HUES48 (cell line): Measurements from ENCODE around the gene FAM241A.
"Not testable (repeated sequence)": the region's sequence is repeated elsewhere in the genome, so short reads cannot be mapped to it uniquely, and the experiment has no call there.

Source experiments
- H3K27ac ChIP-seq: one replicate; pipeline ENCODE4 v1.7.0; 2013; ENCODE audit warnings: low read depth, low read length, inconsistent platforms
- H3K27me3 ChIP-seq: 2 replicates; pipeline ENCODE4 v1.6.1; 2013; ENCODE audit warnings: mild to moderate bottlenecking, low read length; ENCODE audit not compliant: control insufficient read depth, insufficient read depth
- H3K36me3 ChIP-seq: 2 replicates; pipeline ENCODE4 v1.6.1; 2013; ENCODE audit warnings: low read length; ENCODE audit not compliant: control insufficient read depth, insufficient read depth
- H3K4me1 ChIP-seq: 2 replicates; pipeline ENCODE4 v1.6.1; 2013; ENCODE audit warnings: mild to moderate bottlenecking, low read length; ENCODE audit not compliant: control insufficient read depth, insufficient read depth
- H3K4me3 ChIP-seq: 2 replicates; pipeline ENCODE4 v1.5.1; 2013; ENCODE audit warnings: mild to moderate bottlenecking, low read depth, low read length
- H3K9ac ChIP-seq: 2 replicates; pipeline ENCODE4 v1.6.1; 2013; ENCODE audit warnings: mild to moderate bottlenecking, low read depth, low read length, moderate library complexity
- H3K9me3 ChIP-seq: 2 replicates; pipeline ENCODE4 v1.6.1; 2013; ENCODE audit warnings: low read length; ENCODE audit not compliant: control insufficient read depth, insufficient read depth

Gene FAM241A

DNA sequence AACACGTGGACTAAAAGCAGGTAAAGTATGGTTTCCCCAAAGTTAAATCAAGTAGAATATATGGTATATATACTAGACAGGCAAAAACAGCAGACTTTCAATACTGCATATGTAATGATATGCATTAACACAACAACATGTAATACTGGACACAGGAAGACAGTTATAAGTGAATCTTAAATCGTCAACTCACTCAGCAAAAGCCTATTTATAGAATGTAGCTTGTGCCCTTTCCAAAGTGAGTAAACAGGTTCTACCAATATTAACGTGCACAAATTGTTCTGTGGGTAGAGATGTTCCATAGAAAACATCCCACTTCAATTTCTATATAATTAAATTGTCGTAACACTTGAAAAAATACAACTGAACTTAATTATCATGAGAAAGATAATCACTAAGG, 30.6 kb downstream of the FAM241A start:
- Histone ChIP-seq H3K4me1 (no peaks in the 10 kb centered on the region), H3K9ac (no peak overlapping the region), H3K9me3 (no peaks in the 10 kb centered on the region), H3K36me3 (no peaks in the 10 kb centered on the region), H3K27ac (no peak overlapping the region), H3K27me3 (no peaks in the 10 kb centered on the region), H3K4me3 (no peak overlapping the region)

DNA sequence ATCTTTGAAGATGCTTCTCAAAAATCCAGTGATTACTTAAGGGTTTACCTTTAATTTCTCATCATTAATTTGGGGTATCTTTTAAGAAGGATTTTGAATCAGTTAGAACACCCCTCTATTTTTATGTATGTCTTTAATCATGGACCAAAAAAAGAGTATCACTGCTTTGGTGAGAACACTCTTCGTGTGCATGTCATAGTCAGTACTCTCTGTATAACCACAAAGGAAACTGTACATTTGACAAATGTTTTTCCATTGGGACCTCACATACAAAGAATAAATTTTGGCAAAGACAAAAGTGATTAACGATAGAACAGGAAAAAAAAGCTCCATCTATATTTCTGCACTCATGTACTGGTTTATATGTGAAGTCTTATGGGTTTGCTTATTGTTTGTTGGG, 31.3 kb downstream of the FAM241A start:
- H3K27me3 ChIP-seq, result no peaks in the 10 kb centered on the region
- H3K9me3 ChIP-seq, result no peaks in the 10 kb centered on the region
- H3K4me1 ChIP-seq, result no peaks in the 10 kb centered on the region
- no peak overlapping the region for H3K27ac ChIP-seq
- H3K36me3 ChIP-seq, result no peaks in the 10 kb centered on the region
- H3K9ac ChIP-seq, result no peak overlapping the region
- H3K4me3 ChIP-seq, result no peak overlapping the region

DNA sequence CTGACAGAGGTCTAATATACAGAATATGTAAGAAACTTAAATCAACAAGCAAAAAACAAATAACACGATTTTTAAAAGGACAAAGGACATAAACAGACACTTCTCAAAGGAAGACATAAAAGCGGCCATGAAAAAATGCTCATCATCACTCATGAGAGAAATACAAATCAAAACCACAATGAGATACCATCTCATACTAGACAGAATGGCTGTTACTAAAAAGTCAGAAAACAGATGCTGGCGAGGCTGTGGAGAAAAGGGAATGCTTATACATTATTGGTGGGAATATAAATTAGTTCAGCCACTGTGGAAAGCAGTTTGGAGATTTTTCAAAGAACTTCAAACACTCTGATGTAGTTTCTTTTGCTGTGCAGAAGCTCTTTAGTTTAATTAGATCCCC, 33.5 kb downstream of the FAM241A start:
- H3K4me3 ChIP-seq, H3K9me3 ChIP-seq, H3K36me3 ChIP-seq, H3K9ac ChIP-seq, H3K27ac ChIP-seq, H3K27me3 ChIP-seq, H3K4me1 ChIP-seq: not testable (repeated sequence)

DNA sequence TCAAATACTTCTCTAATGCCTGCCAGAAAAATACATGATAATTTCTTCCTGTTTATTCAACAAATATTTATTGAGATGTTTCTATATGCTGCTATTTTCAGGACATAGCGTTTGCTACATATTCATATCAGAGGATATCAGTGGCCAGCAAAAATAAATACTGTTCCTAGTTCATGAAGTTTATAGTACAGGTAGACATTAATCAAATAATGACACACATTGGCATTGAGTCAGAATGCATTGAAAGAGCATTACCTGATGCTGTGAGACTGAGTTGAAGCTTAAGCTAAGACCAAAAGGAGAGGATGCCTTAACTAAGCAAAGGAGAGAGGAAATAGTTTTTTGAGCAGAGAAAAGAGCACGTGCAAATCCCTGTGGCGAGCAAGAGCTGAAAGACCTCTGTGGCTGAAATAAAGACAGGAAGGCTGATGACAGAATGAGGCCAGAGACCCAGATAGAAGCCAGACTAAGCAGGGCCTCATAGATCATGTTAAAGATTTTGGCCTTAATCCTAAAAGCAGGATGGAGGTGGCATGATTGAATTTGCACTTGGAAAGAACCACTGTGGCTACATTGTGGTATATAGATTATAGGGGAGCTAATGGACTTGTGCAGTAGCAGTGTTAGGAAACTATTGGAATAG, 36.2 kb downstream of the FAM241A start:
- Histone ChIP-seq H3K36me3 (no peaks in the 10 kb centered on the region), H3K4me1 (peaks cover 11% of the 10 kb centered on the region), H3K4me3 (no peak overlapping the region), H3K27ac (no peak overlapping the region), H3K27me3 (no peaks in the 10 kb centered on the region), H3K9ac (no peak overlapping the region), H3K9me3 (no peaks in the 10 kb centered on the region)

DNA sequence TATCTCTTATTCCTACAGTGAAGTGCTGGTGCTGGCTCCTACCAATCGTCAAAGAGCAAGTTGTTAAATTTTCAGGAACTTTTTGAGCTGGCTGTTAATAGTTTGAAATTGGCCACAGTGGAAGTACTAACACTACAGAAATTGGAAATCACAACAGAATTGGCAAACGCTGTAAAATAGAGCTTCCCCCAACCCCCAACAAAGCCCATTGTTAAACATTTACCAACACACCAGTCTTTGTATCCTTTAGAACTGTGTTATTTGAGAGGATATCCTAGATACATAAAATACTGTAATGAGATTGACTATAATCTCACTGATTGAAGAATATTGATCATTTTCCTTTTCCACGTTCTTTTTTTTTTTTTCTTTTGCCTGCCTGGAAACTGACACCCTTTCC, 37.4 kb downstream of the FAM241A start:
- H3K9me3 ChIP-seq, result no peaks in the 10 kb centered on the region
- no peaks in the 10 kb centered on the region for H3K27me3 ChIP-seq
- peaks cover 11% of the 10 kb centered on the region for H3K4me1 ChIP-seq
- no peaks in the 10 kb centered on the region for H3K36me3 ChIP-seq
- H3K4me3 ChIP-seq, result no peak overlapping the region
- no peak overlapping the region for H3K27ac ChIP-seq
- H3K9ac ChIP-seq, result no peak overlapping the region

DNA sequence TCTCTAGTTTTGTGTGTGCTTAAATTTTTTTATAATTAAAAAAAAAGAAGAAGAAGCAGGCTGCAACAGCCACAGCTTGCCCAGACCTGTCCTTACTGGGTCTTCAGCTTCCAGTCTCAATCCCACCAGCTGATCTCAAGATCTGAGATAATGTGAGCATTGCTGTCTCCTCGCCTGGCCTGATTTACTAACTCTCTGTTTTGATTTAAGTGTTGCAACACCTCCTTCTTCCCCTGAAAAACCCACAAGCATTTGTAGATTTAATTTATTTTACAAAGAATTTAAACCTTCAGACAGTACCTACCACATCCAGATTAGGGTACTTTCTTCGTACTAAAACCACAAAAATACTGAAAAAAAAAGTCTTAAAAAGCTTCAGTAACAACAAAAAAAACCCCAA, 38.0 kb downstream of the FAM241A start:
- Histone ChIP-seq H3K27ac (no peak overlapping the region), H3K27me3 (no peaks in the 10 kb centered on the region), H3K4me3 (no peak overlapping the region), H3K36me3 (no peaks in the 10 kb centered on the region), H3K9me3 (no peaks in the 10 kb centered on the region), H3K4me1 (peaks cover 11% of the 10 kb centered on the region), H3K9ac (no peak overlapping the region)

DNA sequence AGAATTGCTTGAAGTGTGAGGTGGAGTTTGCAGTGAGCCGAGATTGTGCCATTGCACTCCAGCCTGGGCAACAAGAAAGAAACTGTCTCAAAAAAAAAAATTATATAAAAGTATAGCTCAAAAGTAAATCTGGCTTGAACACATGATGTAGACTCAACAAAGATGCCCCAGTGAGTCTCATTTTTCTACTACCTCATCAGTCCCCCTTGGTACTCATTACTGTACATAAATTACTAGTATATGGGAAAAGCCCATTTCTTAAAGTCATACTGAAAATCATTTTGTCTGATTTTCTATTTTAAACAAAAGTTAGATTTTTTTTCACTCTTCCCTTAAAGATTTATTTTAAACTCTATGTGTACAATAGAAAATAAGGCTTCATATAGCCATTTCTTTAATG, 39.2 kb downstream of the FAM241A start:
- H3K27ac ChIP-seq, result no peak overlapping the region
- peaks cover 11% of the 10 kb centered on the region for H3K4me1 ChIP-seq
- H3K36me3 ChIP-seq, result no peaks in the 10 kb centered on the region
- H3K9me3 ChIP-seq, result no peaks in the 10 kb centered on the region
- no peak overlapping the region for H3K4me3 ChIP-seq
- H3K27me3 ChIP-seq, result no peaks in the 10 kb centered on the region
- no peak overlapping the region for H3K9ac ChIP-seq

DNA sequence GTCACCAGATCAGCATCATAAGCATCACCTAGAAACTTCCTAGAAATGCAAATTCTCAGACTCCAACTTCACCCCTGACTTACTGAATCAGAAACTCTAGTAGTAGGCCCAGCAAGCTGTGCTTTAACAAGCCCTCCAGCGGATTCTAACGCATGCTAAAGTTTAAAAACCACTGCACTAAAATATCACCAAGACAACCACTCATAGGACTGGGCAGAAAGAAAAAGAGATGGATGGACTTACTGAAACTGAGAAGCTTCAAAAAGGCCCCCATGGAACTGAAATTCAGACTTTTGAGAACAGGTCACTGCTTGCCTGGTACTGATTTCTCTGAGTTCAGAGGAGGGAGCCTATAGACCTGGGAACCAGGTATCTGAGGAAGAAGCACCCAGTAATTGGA, 40.1 kb downstream of the FAM241A start:
- no peaks in the 10 kb centered on the region for H3K36me3 ChIP-seq
- peaks cover 11% of the 10 kb centered on the region for H3K4me1 ChIP-seq
- H3K27ac ChIP-seq, result no peak overlapping the region

DNA sequence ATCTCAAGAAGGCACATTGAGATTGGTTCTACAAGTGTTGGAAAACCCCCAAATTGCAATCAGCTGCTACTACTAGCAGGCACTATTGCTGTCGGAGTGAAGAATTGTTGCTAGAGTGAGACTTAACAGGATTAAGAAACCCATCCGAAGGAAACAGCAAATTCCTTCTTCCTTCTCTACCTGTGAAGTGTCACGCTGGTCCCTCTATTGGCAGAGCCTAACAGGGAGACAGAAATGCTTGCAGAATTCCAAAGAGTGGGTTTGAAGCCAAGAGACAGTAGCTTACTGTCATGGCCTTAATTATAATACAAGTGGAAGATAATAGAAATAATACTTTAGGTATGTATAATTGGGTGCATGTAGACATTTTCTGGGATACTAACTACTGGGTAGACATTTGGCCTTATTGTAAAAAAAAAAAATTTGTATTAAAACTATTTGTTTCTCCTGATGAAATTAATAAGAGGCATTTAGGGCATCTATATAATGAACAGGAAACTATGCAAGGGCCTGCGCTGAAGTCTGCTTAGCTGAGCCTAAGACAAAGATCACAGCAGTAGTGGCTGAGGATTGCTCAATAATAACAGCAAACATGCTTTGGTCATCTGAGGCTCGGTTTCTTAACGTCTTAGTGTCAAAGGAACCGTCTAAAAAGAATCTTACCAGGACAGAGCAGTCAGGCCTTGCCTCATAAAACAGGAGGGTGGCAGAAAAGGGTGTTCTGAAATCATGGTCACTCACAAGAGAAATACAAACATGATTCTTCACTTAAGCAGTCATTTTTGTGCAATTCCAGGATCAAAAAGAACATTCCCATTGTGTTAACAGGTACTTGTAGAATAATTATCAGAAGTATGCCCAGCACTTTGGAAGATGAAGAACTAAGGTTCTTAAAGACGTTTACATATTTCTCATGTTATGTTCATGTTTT, 40.8 kb downstream of the FAM241A start:
- Histone ChIP-seq H3K4me3 (no peak overlapping the region), H3K36me3 (no peaks in the 10 kb centered on the region), H3K9ac (no peak overlapping the region), H3K27me3 (no peaks in the 10 kb centered on the region), H3K27ac (no peak overlapping the region), H3K9me3 (no peaks in the 10 kb centered on the region), H3K4me1 (peaks cover 11% of the 10 kb centered on the region)

More for the DNA sequence above, 40.1 kb downstream of the FAM241A start:
- Histone ChIP-seq H3K4me3 (no peak overlapping the region), H3K27me3 (no peaks in the 10 kb centered on the region), H3K9ac (no peak overlapping the region), H3K9me3 (no peaks in the 10 kb centered on the region)

DNA sequence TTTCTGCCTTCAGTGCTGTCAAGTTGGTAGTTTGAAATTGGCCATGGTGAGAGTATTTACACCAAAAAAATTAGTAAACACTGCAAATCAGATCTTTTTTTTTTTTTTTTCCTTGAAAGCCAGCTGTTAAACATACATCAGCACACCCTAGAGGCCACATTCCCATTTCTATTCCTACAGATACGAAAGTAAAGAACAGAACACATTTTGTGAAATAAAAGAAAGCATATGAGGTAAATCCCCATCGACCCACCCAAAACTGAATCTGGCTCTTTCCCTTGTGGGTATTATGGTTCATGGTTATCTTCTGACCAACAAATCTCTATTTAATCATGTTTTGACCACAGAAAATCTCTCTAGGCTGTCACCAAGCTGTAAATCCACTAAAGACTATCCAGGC, 44.5 kb downstream of the FAM241A start:
- Histone ChIP-seq H3K27me3 (no peaks in the 10 kb centered on the region), H3K9me3 (no peaks in the 10 kb centered on the region), H3K4me1 (0 out of 2 replicates have a peak, but pooled peaks cover 4% of the 10 kb centered on the region), H3K9ac (no peak overlapping the region), H3K36me3 (no peaks in the 10 kb centered on the region), H3K27ac (no peak overlapping the region), H3K4me3 (no peak overlapping the region)

DNA sequence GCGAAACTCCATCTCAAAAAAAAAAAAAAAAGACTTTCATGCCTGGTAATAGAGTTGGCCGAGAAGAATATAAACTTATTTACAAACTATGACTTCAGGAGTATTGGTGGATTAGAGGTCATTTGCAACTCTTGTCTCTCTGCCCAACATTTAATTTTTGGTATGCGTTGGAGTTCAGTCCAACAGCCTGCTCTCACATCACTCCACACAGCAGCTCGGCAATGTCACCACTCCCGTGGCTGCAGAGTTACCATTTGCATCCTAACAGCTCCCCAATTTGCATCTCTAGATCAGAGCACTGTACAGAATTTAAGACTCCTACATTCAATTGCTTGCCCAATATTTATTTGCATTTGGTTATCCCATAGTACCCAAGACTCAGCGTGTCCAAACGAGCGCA, 45.4 kb downstream of the FAM241A start:
- H3K27ac ChIP-seq, result no peak overlapping the region
- no peaks in the 10 kb centered on the region for H3K27me3 ChIP-seq
- no peak overlapping the region for H3K9ac ChIP-seq
- H3K36me3 ChIP-seq, result no peaks in the 10 kb centered on the region
- no peak overlapping the region for H3K4me3 ChIP-seq
- no peaks in the 10 kb centered on the region for H3K4me1 ChIP-seq
- H3K9me3 ChIP-seq, result no peaks in the 10 kb centered on the region
